GM12891 (cell line): ENCODE results near the gene AK1.

ENCODE experiments used
- PAX5 ChIP-seq: IDR thresholded peaks from 2 replicates; pipeline ENCODE4 v1.6.1; 2011; ENCODE audit warnings: low read length, moderate library complexity, mild to moderate bottlenecking; ENCODE audit not compliant: insufficient read depth, severe bottlenecking
- POLR2A ChIP-seq: IDR thresholded peaks from 2 replicates; pipeline ENCODE4 v1.6.1; 2011; ENCODE audit warnings: low read depth, low read length, control low read depth
- POLR2AphosphoS5 ChIP-seq: IDR thresholded peaks from 2 replicates; pipeline ENCODE4 v1.6.1; 2011; ENCODE audit warnings: low read depth, low read length, control low read depth
- SPI1 ChIP-seq: IDR thresholded peaks from 2 replicates; pipeline ENCODE4 v1.6.1; 2011; ENCODE audit warnings: low read depth, low read length, control low read depth
- TAF1 ChIP-seq: IDR thresholded peaks from 2 replicates; pipeline ENCODE4 v1.6.1; 2011; ENCODE audit warnings: low read depth, low read length, control low read depth

DNA sequence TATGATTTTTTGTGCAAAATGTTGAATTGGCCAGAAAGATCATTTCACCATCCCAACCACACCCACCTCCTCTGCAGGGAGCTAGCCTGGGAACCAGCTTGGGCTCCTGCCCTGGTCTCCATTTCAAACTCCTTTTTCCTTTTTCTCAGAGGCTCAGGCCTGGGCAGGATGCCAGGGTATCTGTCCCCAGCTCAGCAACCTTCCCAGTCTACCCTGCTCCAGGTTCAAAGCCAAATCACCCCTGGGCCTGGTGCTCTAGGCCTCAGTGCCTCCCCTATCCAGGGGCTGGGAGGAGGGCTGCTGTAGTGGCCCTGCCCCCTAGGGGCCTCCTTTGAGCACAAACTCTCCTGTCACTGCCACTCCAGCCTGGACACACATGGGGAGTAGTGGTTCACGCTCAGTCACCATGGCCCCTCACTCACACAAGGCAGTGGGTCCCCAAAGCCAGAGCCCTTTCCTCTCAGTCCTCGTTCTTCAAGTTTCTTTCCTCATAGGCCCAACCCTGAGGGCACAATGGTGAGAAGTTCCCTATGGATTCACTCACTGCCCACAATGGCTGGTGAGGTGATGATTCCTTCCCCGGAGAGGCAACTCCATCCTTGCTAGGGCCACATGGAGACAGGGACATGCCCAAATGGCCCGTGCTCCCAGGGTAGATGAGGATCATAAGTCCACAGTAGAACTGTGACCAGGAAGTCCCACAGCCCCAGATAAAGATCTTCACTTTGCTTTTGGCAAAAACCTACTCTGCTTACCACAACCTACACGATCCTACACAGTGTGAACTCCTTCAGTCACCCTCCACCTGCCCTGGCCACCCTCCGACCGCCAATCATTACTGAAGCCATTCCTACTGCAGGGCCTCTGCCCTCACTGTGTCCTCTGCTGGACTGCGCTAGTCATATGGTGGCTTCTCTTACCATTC is 41.0 kb upstream of the AK1 start:
- no peak for TF ChIP-seq POLR2A
- no peak for TF ChIP-seq TAF1
- no peak for TF ChIP-seq POLR2AphosphoS5
- no peak for TF ChIP-seq PAX5
- no peak for TF ChIP-seq SPI1
